DOHH2 (cell line): Measurements from ENCODE around the gene CCR6.
"Not testable (repeated sequence)": the region's sequence is repeated elsewhere in the genome, so short reads cannot be mapped to it uniquely, and the experiment has no call there.

ENCODE experiments used
- CTCF ChIP-seq: fragments of 200-600 bp; sonication (generic); IDR thresholded peaks from one replicate; pipeline ENCODE4 v1.5.1; 2014; ENCODE audit warnings: antibody characterized with exemption, mild to moderate bottlenecking, low read depth, low read length; ENCODE audit not compliant: poor library complexity, severe bottlenecking
- EZH2phosphoT487 ChIP-seq: fragments of 200-600 bp; sonication (generic); IDR thresholded peaks from 2 replicates; pipeline ENCODE4 v1.6.1; 2017; ENCODE audit warnings: borderline replicate concordance, mild to moderate bottlenecking, antibody characterized with exemption, low read length, moderate library complexity, mixed read lengths

DNA sequence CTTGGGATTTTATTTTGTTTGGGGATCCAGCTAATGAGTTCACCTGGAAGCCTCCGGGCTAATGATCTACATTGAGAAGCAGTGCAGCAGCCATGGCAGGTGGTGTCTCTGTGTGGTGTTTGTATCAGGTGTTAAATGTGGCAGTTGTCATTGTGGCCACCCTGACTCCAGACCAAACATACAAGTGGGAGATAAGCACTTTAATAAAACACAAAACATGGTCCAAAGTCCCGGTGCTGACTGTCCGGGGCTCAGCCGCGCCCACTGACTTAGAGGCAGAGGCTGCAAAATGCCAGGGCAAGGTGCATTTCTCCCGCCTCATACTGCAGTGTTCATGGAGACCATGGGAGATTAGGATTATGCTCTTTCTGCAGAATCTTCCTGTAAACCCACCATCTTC is 58.5 kb downstream of the CCR6 start:
- TF ChIP-seq CTCF, EZH2phosphoT487: not testable (repeated sequence)
